Stimulated activated CD4-positive, alpha-beta T cell treated with anti-CD3 and anti-CD28 coated beads, Interleukin-12 subunit alpha, Interleukin-12 subunit beta, amount 100 ng/mL, for 48 hours (primary cell): ENCODE data around the gene GBF1.
A peak's percentile ranks its signal among the peaks of the same experiment; 100 is the strongest.
"Not testable (repeated sequence)": the region's sequence is repeated elsewhere in the genome, so short reads cannot be mapped to it uniquely, and the experiment has no call there.

ENCODE experiments used
- DNase-seq, 3 donors: peaks; one replicate each; pipeline ENCODE4 v3.0.0-alpha.2; 2020; ENCODE audit warnings: low read depth in 2 of 3, low spot score in 1 of 3

Gene GBF1, protein sequence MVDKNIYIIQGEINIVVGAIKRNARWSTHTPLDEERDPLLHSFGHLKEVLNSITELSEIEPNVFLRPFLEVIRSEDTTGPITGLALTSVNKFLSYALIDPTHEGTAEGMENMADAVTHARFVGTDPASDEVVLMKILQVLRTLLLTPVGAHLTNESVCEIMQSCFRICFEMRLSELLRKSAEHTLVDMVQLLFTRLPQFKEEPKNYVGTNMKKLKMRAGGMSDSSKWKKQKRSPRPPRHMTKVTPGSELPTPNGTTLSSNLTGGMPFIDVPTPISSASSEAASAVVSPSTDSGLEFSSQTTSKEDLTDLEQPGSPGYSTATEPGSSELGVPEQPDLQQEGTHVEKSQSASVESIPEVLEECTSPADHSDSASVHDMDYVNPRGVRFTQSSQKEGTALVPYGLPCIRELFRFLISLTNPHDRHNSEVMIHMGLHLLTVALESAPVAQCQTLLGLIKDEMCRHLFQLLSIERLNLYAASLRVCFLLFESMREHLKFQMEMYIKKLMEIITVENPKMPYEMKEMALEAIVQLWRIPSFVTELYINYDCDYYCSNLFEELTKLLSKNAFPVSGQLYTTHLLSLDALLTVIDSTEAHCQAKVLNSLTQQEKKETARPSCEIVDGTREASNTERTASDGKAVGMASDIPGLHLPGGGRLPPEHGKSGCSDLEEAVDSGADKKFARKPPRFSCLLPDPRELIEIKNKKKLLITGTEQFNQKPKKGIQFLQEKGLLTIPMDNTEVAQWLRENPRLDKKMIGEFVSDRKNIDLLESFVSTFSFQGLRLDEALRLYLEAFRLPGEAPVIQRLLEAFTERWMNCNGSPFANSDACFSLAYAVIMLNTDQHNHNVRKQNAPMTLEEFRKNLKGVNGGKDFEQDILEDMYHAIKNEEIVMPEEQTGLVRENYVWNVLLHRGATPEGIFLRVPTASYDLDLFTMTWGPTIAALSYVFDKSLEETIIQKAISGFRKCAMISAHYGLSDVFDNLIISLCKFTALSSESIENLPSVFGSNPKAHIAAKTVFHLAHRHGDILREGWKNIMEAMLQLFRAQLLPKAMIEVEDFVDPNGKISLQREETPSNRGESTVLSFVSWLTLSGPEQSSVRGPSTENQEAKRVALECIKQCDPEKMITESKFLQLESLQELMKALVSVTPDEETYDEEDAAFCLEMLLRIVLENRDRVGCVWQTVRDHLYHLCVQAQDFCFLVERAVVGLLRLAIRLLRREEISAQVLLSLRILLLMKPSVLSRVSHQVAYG (N-terminal part only)

DNA sequence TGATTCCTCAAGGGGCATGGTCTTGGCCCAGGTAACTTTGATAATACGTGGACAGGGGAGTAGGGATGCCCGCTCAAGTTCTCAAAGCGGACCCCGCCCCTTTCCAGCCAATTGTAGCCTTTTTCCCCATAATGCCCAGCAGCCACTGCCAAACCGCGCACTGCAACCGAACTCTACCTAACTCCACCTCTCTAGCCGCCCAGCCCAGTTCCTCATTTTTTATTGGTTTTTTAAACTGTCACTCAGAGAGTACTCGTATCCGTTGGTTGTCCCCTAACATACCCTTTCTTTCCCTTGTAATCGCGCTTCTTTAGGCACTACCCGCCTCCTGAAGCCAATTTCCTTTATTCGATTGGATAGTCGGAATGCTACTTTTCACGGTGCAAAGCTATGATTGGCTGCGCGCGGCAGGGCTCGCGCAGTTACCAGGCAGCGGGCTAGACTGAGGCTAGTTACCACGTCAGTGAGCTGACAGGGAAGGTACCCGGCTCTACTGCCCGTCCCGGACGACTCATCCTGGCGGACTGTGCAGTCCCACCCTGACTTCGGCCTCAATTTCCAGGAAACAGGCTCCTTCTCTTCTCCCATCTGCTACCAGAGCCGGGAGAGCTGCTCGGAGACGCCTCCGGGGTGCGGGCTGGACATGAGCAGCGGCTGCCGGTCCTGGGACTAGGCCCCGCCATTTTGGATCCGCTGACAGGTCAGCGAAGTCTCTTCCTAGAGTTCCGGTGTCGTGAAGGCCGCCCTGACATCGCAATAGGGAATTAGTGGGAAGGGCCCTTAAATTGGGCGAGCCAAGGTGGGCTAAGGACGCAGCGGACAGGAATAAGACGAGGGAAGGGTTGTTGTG lies at the start of gene GBF1:
TSS of gene GBF1 (plus strand) at position 451 of the 850 bp plus-strand sequence. CDS start 13,407 bp downstream, outside the sequence.
- DNase-seq: peak; percentile 82 to 89 (median 83)

DNA sequence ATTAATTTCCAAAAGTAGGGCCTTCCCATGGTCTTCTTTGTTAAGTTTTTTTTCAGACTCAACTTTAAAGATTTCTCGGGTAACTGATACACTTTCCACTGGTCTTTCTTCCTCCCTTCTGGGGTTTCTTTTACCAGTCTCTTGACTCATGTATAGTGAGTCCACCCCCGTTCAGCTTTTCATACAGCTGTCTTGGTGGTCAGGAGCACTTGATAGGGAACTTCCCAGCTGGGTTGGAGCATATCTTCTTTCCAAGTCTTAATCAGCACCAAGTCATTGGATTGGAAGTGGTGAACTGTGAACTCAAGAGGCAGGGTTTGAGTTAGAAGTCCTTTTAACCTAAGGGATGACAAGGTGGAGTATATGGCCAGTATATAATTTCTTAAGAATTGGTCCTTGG lies 48.4 kb upstream of the GBF1 start:
- DNase-seq: peak; percentile 31 to 35 (median 34)

DNA sequence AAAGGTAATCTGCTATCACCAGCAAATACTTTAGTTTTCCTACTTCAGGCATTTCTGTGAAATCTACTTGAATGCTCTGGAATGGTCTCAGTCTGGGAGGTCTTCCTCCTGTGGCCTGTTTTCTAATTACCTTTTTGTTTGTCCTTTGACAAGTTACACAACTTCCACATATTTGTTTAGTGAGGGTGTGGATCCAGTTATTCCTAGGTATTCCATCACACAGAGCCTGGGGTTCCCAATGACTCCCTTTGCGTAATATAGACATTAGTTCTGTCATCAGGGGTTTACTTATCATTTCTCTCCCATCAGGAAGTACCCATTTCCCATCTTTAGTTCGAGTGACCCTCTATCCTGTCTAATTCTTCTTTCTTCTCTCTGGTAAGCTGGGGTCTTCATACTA lies 47.3 kb upstream of the GBF1 start:
- DNase-seq: no peak

DNA sequence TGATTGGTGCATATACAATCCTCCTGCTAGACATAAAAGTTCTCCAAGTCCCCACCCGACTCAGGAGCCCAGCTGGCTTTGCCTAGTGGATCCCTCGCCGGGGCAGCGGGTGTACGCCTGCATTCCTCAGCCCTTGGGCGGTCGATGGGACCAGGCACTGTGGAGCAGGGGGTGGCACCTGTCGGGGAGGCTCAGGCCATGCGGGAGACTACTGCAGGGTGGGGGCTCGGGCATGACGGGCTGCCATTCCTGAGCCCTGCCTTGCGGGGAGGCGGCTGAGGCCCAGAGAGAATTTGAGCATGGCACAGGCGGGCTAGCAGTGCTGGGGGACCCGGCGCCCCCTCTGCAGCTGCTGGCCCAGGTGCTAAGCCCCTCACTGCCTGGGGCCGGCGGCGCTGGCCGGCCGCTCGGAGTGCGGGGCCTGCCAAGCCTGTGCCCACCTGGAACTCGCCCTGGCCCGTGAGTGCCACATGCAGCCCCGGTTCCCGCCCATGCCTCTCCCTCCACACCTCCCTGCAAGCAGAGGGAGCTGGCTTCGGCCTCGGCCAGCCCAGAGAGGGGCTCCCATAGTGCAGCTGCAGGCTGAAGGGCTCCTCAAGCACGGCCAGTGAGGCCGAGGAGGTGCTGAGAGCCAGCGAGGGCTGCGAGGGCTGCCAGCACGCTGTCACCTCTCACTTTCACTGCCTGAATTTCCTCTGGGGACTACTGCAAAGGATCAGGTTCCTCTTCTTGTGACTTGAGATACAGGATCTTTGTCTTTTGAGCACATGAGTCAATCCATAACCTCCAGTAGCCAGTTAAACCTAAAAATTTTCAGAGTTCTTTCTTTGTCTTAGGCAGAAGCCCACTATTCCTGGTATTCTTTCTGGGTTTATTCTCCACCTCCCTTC lies 44.3 kb upstream of the GBF1 start:
- no peak for DNase-seq

DNA sequence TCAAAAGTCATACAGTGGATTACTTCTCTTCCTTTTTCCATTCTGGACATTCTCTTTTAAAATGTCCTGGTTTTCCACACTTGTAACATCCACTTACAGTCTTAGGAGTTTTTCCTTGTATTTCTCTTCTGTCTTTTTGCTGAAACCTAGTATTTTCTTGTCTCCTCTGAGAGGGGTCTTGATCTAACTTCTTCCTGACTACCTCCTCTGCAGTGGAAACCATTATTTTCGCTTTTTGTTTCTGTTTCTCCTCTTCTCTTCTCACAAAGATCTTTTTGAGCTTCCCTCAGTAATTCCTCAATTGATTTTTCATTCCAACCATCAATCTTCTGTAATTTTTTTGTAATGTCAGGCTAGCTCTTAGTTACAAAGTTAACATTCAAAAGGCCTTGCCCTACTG lies 42.9 kb upstream of the GBF1 start:
- no peak for DNase-seq

DNA sequence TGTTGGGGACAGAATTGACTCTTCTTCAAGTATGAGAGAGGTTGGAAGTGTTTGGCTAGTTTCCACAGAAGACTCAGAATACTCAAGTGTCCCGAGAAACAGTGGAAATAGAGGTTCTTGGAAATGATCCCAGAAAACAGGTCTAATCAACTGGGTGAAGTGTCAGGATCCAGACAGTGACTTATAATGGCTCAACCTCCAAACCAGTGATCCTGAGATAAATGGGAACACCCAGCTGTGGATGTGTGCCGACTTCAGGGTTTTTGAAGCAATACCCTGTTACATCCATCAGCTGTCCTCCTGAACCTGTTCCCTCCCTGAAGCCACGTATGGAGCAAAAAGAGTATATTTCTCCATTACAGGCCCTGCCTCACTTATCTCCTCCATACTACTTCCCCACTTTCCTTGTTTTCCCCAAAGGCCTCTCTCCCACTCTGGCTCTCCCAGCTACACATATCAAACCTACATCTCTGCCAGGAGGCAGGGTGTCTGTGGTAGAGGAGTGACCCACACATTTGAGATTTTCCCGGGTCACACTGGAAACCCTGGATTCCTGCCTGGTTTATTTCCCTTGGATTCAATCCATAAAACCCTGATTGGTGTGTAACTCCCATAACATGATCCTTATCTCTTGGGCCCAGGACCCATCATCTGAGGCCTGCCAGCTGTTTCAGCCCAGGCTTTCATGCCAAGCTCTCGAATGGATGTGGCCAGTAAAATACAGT lies 36.9 kb upstream of the GBF1 start:
- no peak for DNase-seq

DNA sequence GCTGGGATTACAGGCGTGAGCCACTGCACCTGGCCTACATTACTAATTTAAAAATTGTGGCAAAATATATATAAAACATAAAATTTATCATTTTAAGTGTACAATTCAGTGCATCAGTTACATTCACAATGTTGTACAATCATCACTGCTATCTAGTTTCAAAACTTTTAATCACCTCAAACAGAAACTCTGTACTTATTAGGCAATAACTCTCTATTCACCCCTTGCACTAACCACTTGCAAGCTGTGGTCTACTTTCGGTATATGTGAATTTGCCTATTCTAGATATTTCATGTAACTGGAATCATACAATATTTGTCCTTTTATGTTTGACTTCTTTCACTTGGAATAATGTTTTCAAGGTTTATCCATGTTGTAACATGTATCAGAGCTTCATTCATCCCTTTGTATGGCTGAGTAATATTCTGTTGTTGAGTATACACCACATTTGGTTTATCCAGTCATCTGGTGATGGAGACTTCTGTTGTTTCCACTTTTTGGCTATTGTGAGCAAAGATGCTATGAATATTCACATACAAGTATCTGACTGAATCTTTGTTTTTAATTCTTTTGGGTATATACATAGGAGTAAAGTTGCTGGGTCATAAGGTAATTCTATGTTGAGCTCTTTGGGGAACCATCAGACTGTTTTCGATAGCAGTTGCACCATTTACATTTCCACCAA lies 33.6 kb upstream of the GBF1 start:
- no peak for DNase-seq

DNA sequence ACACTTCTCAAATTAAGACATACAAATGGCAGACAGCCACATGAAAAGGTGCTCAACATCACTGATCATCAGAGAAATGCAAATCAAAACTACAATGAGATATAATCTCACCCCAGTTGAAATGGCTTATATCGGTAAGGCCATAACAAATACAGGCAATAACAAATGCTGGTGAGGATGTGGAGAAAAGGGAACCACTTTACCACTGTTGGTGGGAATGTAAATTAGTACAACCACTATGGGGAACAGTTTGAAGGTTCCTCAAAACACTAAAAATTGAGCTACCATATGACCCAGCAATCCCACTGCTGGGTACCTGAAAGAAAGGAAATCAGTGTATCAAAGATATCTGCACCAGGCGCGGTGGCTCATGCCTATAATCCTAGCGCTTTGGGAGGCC lies 31.7 kb upstream of the GBF1 start:
- not testable (repeated sequence) for DNase-seq

DNA sequence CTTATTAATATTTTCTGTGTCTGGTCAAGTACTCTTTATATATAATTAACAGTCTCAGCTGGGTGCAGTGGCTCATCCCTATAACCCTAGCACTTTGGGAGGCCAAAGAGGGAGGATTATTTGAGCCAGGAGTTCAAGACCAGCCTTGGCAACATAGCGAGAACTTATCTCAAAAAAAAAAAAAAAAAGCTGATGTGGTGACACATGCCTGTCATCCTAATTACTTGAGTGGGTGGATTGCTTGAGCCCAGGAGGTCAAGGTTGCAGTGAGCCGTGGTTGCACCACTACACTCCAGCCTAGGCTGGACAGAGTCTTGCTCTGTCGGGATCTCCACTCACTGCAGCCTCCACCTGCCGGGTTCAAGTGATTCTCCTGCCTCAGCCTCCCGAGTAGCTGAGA lies 26.0 kb upstream of the GBF1 start:
- DNase-seq: no peak

DNA sequence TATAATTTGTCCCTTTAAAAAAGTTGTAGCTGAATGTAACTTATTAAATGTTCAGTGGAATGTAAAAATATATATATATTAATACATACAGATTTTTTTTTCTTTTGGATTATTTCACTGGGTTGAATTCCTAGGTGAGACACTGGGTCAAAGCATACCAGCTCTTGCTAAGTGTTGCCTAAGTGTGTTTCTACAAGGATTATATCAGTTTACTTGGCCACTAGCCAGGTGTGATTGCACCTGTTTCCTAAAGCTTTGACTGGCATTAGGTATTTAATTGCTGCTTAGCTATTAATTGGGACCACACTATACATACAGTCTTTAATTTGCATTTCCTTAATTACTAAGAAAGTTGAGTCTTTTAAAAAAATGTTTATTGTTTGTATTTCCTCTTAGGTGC lies 24.7 kb upstream of the GBF1 start:
- DNase-seq: no peak

DNA sequence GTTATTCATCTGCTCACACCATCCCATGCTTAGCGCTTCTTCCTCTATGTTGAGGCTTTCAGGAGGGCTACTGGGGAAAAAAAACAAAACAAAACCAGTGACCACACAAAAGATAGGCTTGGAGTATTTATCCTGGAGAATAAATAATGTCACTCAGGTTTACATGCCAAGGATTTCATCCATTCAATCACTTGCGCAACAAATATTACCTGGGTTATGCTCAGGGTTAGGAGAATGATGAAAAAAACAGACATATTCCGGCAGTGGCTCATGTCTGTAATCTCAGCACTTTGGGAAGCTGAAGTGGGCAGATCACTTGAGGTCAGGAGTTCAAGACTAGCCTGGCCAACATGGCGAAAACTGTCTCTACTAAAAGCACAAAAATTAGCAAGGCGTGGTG lies 22.5 kb upstream of the GBF1 start:
- no peak for DNase-seq

DNA sequence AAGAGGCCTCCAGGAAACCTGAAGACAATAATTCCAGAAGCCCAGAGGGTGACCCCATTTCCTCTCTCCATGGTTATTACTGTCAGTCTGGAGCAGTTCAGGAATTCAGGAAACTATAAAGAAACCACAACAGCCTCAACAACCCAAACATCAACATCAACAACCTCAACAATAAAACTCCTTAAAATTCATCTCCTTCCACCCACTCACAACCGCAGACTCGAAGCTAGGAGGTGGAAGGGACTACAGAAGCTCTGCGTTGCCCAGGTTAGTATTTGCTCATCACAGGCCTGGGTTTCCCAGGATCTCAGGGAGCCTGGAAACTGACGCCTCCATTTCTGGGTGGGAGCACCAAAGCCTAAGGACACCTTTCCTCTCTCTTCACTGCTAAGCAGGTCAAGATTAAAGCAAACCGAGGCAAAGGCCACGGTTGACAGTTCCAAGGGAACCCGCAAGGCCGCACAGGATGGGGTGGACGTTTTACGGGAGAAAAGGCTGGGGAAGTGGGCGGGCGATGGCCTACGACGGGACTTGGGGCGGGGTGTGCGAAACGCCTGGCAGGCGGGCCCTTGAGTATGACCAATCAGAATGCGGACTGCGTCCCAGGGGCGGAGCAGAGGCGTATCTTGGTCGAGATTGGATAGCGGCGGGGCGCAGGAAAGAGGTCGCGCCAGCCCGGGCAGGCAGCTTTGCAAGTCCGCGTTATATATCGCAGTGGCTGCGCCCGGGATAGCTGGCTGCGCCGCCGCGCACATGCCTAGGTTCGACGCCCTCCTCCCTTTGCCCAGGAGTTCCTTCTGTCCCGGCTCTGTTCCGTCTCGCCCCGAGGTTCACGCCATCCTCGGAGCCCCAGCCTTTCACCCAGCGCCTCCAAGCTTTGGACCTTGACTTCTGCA lies 19.4 kb upstream of the GBF1 start, which contains the start of gene ELOVL3:
TSS of gene ELOVL3 (plus strand) at position 654 of the 896 bp plus-strand sequence. CDS start 250 bp downstream, outside the sequence.
- DNase-seq: peak; percentile 77 to 83 (median 78)

DNA sequence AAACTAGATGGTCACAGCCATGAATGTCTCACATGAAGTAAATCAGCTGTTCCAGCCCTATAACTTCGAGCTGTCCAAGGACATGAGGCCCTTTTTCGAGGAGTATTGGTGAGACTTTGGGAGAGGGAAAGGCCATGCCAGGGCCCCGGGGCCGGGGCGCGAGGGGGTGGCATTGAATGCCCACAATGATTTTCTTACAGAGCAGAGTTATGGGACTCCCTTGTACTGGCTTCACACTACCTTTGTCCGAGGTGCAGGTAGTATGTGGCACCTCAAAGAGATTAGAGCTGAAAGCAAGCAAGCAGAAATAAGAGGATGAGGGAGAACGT lies 18.8 kb upstream of the GBF1 start:
- no peak for DNase-seq

DNA sequence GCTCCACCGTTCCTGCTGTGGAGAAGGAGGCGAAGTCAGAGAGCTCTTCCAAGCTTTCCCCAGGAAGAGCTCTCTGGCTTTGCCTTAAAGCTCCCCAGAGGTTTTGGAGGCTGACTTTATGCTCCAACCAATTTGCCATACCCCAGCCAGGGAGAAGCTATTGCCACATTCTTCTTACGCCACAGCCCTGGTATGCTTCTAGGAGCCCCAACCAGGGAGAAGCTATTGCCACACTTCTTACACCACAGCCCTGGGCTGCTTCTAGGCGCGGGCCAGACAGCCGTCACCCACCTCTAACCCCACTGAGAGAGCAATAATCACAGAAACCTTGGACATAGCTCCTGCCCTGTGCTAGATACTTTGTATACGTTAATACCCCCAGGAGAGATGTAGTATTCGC lies 18.3 kb upstream of the GBF1 start:
- DNase-seq: no peak

DNA sequence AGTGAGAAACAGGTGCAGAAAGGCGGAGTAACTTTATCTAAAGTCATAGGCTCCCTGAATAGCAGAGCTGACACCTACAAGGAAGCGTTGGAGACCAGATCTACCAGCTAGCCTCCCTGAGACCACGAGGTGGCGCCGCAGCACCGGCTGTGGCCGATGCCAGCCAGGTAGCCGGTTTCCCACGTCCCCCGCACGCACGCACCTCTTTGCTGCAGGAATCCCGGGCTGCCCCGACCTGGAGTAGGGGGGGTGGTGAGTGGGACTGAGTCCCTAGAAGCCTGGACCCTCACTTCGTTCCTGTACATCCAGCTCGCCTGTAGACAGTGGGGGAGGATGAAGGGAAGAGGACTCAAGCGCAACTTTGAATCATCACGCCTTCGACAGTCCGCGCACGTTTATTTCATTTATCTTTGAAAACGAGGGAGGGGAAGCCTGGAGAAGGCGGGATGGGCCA lies 15.5 kb upstream of the GBF1 start:
- DNase-seq: peak; percentile 76 to 84 (median 80)

DNA sequence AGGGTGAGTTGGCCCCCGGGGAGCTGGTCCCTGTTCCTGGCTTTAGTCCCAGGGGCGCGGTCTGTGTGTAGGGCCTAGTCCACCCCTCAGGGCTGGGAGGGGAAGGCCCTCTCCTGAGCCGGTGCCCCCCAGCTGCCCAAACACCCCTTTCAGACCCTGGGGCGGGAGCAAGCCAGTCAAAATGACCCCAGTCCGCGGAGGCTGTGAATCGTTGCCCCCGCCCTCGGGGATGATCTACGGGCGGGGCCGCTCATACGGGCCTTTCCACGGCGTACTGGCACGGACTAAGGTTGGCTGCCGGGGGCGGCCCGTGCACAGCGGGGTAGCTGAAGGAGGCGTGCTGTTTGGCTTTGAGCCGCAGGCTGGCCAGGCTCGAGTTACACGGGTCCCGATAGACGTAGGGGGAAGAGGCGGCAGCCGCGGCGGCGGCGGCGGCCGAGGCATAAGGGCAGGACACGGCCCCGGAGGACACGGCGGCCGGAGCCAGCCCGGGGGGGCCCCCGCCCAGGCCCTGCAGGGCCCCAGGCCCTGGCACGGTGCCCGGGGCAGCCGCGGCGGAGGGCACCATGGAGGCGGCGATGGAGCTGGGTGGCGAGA lies 15.0 kb upstream of the GBF1 start:
- DNase-seq: peak in 2 of 3 donors; percentile 15 to 30
